Peyer's patch (tissue), 4 donors: ENCODE measurements around the gene NRDE2. TPM values are rescaled to one million over a fixed set of nuclear protein-coding genes. Genes with fewer than 3 reads are reported as not detected.
"Not testable (repeated sequence)": the region's sequence is repeated elsewhere in the genome, so short reads cannot be mapped to it uniquely, and the experiment has no call there.

Experiments used
- DNase-seq, 3 donors: peaks; one replicate each; pipeline ENCODE4 v3.0.0-alpha.2; 2017 to 2019
- H3K27ac ChIP-seq, 4 donors: fragments of 200-600 bp; sonication (generic); one replicate each; pipeline ENCODE4 v1.5.1; 2016 to 2019
- H3K27me3 ChIP-seq, 2 donors: fragments of 200-600 bp; sonication (generic); one replicate each; pipeline ENCODE4 v1.5.1; 2019
- H3K36me3 ChIP-seq, 3 donors: fragments of 200-600 bp; sonication (generic); one replicate each; pipeline ENCODE4 v1.5.1; 2016 to 2019
- H3K4me1 ChIP-seq, 4 donors: fragments of 200-600 bp; sonication (generic); one replicate each; pipeline ENCODE4 v1.5.1; 2016 to 2019
- H3K4me3 ChIP-seq, 4 donors: fragments of 200-600 bp; sonication (generic); 1 replicate in 3 of 4; 2 replicates in 1 of 4; pipeline ENCODE4 v1.5.1; 2016 to 2019; ENCODE audit warnings: mild to moderate bottlenecking in 1 of 4
- H3K9me3 ChIP-seq, 4 donors: fragments of 200-600 bp; sonication (generic); one replicate each; pipeline ENCODE4 v1.5.1; 2016 to 2019; ENCODE audit warnings: mild to moderate bottlenecking in 1 of 4
- CTCF ChIP-seq, 6 experiments: fragments of 450-650 bp in 4 of 6; fragments of 200-600 bp in 2 of 6; sonication (generic) in 1 of 6; IDR thresholded peaks; one replicate each; pipeline ENCODE4 v1.5.1; 2017 to 2019; ENCODE audit warnings: antibody characterized with exemption in 6 of 6, mild to moderate bottlenecking in 3 of 6, moderate library complexity in 1 of 6
- POLR2A ChIP-seq, 2 donors: fragments of 450-650 bp; IDR thresholded peaks; one replicate each; pipeline ENCODE4 v1.5.1; 2017; ENCODE audit warnings: antibody characterized with exemption in 2 of 2, mild to moderate bottlenecking in 2 of 2, moderate library complexity in 2 of 2
- total RNA-seq, 4 donors: library from RNA; depleted of rRNA; stranded (reverse); fragments of >200 nt; gene quantifications; one replicate each; pipeline ENCODE4 v1.1.0, GENCODE V29; 2016

NRDE2 gene
- total RNA-seq, 4 donors from 2014 or later = 28.2 to 47.0 (median 41.5) TPM

GRCh38 chr14:90345239-90345557 is 13.5 kb upstream of the NRDE2 start:
- Histone ChIP-seq H3K36me3 (no peaks in the 10 kb centered on the region), H3K9me3 (no peaks in the 10 kb centered on the region), H3K4me3 (no peak overlapping the region), H3K27ac (no peak overlapping the region), H3K27me3 (no peaks in the 10 kb centered on the region), H3K4me1 (no peaks in the 10 kb centered on the region)
- TF ChIP-seq POLR2A (IDR thresholded peaks at IDR 0.05) (no peak), CTCF (IDR thresholded peaks at IDR 0.05) (no peak)
- DNase-seq = no peak

GRCh38 chr14:90344331-90345238 is 12.8 kb upstream of the NRDE2 start:
- TF ChIP-seq CTCF (IDR thresholded peaks at IDR 0.05) = no peak
- no peak for TF ChIP-seq POLR2A (IDR thresholded peaks at IDR 0.05)
- Histone ChIP-seq H3K4me1 (no peaks in the 10 kb centered on the region), H3K27ac (no peak overlapping the region)

GRCh38 chr14:90342327-90342726 is 10.6 kb upstream of the NRDE2 start:
- Histone ChIP-seq H3K27me3 (no peaks in the 10 kb centered on the region), H3K4me3 (no peak overlapping the region), H3K36me3 (no peaks in the 10 kb centered on the region), H3K4me1 (no peaks in the 10 kb centered on the region), H3K9me3 (no peaks in the 10 kb centered on the region), H3K27ac (no peak overlapping the region)
- no peak for DNase-seq
- TF ChIP-seq POLR2A (IDR thresholded peaks at IDR 0.05) = no peak
- no peak for TF ChIP-seq CTCF (IDR thresholded peaks at IDR 0.05)

More at GRCh38 chr14:90344331-90345238, 12.8 kb upstream of the NRDE2 start:
- H3K4me3 ChIP-seq = no peak overlapping the region
- H3K36me3 ChIP-seq = no peaks in the 10 kb centered on the region
- no peaks in the 10 kb centered on the region for H3K9me3 ChIP-seq
- no peak for DNase-seq
- H3K27me3 ChIP-seq = no peaks in the 10 kb centered on the region

- H3K27ac ChIP-seq = no peak overlapping the region
Observed at GRCh38 chr14:90341784-90342183, 10.0 kb upstream of the NRDE2 start.

GRCh38 chr14:90341232-90341631 is 9.5 kb upstream of the NRDE2 start:
- not testable (repeated sequence) for H3K4me1 ChIP-seq, H3K27ac ChIP-seq, H3K4me3 ChIP-seq, DNase-seq, H3K36me3 ChIP-seq, H3K9me3 ChIP-seq, H3K27me3 ChIP-seq

More at GRCh38 chr14:90341784-90342183, 10.0 kb upstream of the NRDE2 start:
- Histone ChIP-seq H3K4me1 (no peaks in the 10 kb centered on the region), H3K4me3 (no peak overlapping the region), H3K36me3 (no peaks in the 10 kb centered on the region), H3K27me3 (no peaks in the 10 kb centered on the region), H3K9me3 (no peaks in the 10 kb centered on the region)
- no peak for TF ChIP-seq CTCF (IDR thresholded peaks at IDR 0.05)
- TF ChIP-seq POLR2A (IDR thresholded peaks at IDR 0.05) = no peak
- DNase-seq = no peak

GRCh38 chr14:90336985-90337384 is 5.2 kb upstream of the NRDE2 start:
- TF ChIP-seq POLR2A (IDR thresholded peaks at IDR 0.05) = no peak
- TF ChIP-seq CTCF (IDR thresholded peaks at IDR 0.05) = no peak

More at GRCh38 chr14:90336985-90337384, 5.2 kb upstream of the NRDE2 start:
- no peak for DNase-seq
- Histone ChIP-seq H3K27ac (no peak overlapping the region), H3K27me3 (no peaks in the 10 kb centered on the region), H3K36me3 (no peaks in the 10 kb centered on the region), H3K4me3 (no peak overlapping the region), H3K9me3 (no peaks in the 10 kb centered on the region), H3K4me1 (no peaks in the 10 kb centered on the region)
